H1 (cell line): Measurements from ENCODE around the gene CDADC1. TPM values are rescaled to one million over a fixed set of nuclear protein-coding genes. Genes with fewer than 3 reads are reported as not detected.

Source experiments
- ASH2L ChIP-seq: fragments of 200-600, 300-600 bp; sonication (generic); IDR thresholded peaks from one replicate; pipeline ENCODE4 v1.7.1; 2017; ENCODE audit warnings: low read length
- GTF2F1 ChIP-seq: IDR thresholded peaks from 2 replicates; pipeline ENCODE4 v1.6.1; 2012; ENCODE audit warnings: low read depth, low read length, improper control_type of control experiment, borderline replicate concordance
- JUN ChIP-seq: IDR thresholded peaks from 2 replicates; pipeline ENCODE4 v1.6.1; 2011; ENCODE audit warnings: low read depth, mild to moderate bottlenecking, improper control_type of control experiment, low read length
- PHF8 ChIP-seq: fragments of 200-600 bp; sonication (generic); conservative IDR thresholded peaks from 2 replicates; pipeline ENCODE4 v1.7.1; 2012; ENCODE audit warnings: low read depth, mild to moderate bottlenecking, inconsistent platforms, low read length, moderate library complexity
- RFX5 ChIP-seq: IDR thresholded peaks from 2 replicates; pipeline ENCODE4 v1.6.1; 2011; ENCODE audit warnings: low read depth, low read length, improper control_type of control experiment, borderline replicate concordance
- polyA plus RNA-seq, 7 experiments: library from polyadenylated mRNA; depleted of rRNA in 3 of 7; stranded (reverse) in 5 of 7; unstranded in 2 of 7; fragments of >200 nt in 5 of 7; fragments of 200-250 nt in 2 of 7; gene quantifications; 1 replicate in 5 of 7; 2 replicates in 1 of 7; 4 replicates in 1 of 7; pipeline versions ENCODE4 v1.2.1 to v1.2.3, GENCODE V29; 2011 to 2013; ENCODE audit warnings: missing spikeins in 2 of 7, mixed read lengths in 2 of 7
- total RNA-seq: library from RNA; stranded (reverse); fragmentation: NEBNext Ultra II Directional; extraction: Animal tissue kit (Norgen Biotek cat#: 25700); gene quantifications from 2 replicates; pipeline ENCODE4 v1.2.1, GENCODE V29; 2021

Gene CDADC1
- total and polyA plus RNA-seq, 2 of the 8 experiments (the other 6 are each of a cell fraction or from before 2014, with no cell fraction given), result 0.98 to 2.7 TPM

- TF ChIP-seq RFX5 (no peak), JUN (no peak), PHF8 (no peak), ASH2L (no peak), GTF2F1 (no peak)
Measured at GRCh38 chr13:49308097-49308875, 60.6 kb downstream of the CDADC1 start (continued).
